22Rv1 (cell line): Measurements from ENCODE around the gene FASTK.

Experiments
- ZFX ChIP-seq: fragments of 450-650 bp; IDR thresholded peaks from 2 replicates; pipeline ENCODE4 v1.6.1; 2017; ENCODE audit warnings: antibody characterized with exemption, borderline replicate concordance
- TF ChIP-seq, protein P1 (sequence below): fragments of 450-650 bp; IDR thresholded peaks from 2 replicates; pipeline ENCODE4 v1.5.1; 2017; ENCODE audit warnings: mild to moderate bottlenecking

DNA sequence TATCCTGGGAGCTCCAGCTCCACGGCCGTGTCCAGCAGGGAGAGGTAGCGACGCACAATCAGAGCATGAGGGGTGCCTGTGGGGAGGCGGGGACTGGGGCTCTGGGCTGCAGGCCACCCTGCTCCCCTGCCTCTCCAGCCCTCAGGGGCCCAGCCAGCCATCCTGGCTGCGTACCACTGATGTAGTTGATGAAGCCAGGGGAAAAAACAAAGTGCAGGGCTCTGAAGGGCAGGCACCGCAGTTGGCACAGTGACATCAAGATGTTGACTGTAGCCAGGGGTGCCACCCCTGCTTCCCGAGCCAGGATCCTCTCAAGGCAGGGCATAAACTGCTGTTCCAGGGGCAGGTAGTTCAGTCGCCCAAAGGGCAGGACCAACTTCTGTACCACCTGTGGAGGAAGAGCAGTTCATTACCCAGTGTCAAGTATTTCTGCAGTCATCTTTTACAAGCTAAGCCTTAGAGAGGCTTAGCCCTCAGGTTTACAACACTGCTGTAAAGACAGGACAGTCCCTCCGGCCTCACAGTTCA, 2.8 kb downstream of the FASTK start:
- TF ChIP-seq ZFX: no peak
- TF ChIP-seq, protein P1, sequence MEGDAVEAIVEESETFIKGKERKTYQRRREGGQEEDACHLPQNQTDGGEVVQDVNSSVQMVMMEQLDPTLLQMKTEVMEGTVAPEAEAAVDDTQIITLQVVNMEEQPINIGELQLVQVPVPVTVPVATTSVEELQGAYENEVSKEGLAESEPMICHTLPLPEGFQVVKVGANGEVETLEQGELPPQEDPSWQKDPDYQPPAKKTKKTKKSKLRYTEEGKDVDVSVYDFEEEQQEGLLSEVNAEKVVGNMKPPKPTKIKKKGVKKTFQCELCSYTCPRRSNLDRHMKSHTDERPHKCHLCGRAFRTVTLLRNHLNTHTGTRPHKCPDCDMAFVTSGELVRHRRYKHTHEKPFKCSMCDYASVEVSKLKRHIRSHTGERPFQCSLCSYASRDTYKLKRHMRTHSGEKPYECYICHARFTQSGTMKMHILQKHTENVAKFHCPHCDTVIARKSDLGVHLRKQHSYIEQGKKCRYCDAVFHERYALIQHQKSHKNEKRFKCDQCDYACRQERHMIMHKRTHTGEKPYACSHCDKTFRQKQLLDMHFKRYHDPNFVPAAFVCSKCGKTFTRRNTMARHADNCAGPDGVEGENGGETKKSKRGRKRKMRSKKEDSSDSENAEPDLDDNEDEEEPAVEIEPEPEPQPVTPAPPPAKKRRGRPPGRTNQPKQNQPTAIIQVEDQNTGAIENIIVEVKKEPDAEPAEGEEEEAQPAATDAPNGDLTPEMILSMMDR: no peak
